Putamen (tissue), 1 donor: ENCODE data around the gene N4BP2.

ENCODE experiments used
- DNase-seq: peaks from one replicate; pipeline ENCODE4 v3.0.0-alpha.2; 2016; ENCODE audit warnings: low spot score

The N4BP2 gene

DNA sequence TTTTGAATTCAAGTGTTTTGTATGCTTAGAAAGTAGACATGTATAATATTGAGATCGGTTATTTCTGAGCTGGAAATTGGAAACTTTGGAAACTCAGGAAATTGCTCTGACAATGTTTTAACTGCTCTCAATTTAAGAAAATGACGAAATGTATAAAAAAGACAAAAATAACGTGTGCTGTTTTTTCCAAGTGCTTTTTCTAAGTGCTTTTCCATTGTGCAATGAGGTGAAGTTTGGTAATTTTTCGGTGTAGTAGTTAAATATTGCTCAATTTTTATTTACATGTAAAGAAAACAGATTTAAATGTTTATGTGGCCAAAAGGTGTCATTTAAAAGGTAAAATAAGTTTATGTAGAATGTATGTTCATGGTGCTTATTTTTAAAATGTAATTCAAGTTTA lies 100.8 kb downstream of the N4BP2 start:
- no peak for DNase-seq

GRCh38 chr4:40160258-40160657 lies 103.6 kb downstream of the N4BP2 start:
- no peak for DNase-seq

- no peak for DNase-seq
Measured at GRCh38 chr4:40164459-40164858, 107.8 kb downstream of the N4BP2 start.

DNA sequence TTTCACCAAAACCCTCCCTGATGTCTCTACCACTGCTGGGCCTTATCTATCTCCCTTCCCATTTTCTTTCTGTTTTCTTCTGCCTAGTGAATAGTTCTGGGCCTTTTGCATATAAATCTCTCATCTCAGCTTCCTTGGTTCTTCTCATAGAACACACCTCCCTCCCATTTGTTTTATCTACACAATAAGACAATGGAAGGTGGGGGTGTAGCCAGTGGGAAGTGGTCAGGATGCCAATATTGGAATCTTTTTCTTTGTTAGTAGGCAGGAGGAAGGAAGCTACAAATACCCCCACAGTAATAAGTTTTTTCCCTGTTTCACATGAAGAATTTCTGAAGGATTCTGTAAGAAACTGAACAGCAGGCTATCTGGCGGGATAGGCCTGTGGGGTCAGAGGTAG lies 109.3 kb downstream of the N4BP2 start:
- DNase-seq = no peak

- no peak for DNase-seq
Measured at GRCh38 chr4:40168070-40168469, 111.4 kb downstream of the N4BP2 start.

DNA sequence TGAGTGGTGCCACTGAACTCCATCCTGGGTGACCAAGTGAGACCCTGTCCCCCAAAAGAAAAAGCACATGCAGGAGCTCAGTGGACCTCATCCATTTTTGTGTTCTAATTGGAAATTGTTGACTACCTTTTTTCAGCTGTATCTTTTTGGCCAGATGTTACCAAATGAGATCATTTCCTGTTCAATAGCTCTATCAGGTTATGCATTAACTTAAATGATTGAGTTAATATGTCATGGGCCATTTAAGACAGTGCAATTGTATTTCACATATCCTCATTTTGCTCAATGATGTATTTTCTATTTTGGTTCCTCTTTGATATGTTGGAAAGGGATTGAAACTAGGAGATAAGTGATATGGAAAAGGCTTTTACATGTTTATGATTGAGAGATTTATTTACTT lies 113.9 kb downstream of the N4BP2 start:
- no peak for DNase-seq

GRCh38 chr4:40173470-40173875 lies 116.8 kb downstream of the N4BP2 start:
- DNase-seq = no peak

GRCh38 chr4:40176602-40177001 lies 120.0 kb downstream of the N4BP2 start:
- no peak for DNase-seq

DNA sequence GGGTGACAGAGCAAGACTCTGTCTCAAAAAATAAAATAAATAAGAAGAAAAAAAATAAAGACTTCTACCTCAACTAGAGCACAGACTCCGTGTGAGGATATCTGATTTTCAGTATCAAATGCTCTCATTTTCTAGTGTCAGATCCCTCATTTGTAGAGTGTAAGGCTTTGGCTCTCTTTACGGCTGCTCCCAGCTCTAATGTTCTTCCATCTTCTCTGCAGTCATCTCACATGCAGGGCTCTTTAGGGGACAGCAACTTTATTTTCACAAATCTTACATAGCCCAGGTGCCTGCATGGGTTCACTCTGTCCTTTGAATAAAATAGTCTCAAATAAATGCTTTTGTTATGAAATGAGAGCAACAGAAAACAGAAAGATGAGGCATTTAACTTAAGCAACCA lies 120.9 kb downstream of the N4BP2 start:
- DNase-seq = no peak

DNA sequence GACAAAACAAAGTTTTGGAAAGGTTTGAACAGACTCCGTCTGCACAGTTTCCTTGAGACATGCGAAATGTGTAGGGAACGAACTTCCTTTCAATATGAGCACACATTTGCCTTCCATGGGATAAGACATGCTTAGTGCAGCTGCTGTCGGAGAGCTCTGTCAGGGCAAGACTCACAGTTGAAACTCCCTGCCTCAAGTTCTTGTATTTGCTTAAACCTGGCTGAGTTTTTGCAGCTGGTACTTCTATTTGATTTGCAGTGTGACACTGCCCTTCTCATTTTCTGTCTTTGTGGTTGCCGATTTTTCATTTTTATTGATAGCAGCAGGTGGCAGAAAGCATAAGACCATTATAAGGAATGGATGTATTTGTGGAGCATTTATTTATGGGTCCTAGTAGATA lies 122.0 kb downstream of the N4BP2 start:
- no peak for DNase-seq

DNA sequence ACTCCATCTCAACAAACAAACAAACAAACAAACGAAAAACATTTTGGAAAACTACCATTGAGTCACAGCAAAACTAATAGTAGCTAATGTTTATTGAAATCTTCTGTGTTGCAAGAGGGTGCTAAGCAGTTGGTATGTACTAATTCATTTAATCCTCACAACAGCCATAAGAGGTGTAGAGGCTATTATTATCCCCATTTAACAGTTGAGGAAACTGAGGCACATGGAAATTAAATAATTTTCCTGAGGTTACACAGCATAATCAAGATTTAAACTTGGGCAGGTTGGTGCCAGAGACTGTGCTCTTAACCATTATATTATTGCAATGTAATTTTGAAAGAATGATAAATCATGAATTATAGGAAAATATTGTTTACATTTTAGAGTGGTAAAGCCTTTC lies 122.7 kb downstream of the N4BP2 start:
- no peak for DNase-seq

DNA sequence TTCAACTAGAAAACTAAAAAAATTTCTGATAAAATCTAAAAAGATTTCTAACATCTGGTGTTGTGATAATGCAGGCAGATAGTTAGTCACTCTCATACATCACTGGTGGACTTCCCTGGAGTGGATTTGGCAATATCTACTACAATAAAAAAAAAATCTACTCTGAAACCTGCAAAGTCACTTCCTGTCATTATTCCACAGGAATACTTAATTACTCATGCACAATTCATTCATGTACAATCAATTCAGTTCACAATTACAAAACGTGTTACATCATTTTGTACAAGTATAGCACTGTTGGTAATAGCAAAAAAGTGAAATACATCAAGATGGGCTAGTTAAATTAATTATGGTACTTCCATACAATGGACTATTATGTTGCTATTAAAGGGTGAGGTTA lies 123.7 kb downstream of the N4BP2 start:
- no peak for DNase-seq

DNA sequence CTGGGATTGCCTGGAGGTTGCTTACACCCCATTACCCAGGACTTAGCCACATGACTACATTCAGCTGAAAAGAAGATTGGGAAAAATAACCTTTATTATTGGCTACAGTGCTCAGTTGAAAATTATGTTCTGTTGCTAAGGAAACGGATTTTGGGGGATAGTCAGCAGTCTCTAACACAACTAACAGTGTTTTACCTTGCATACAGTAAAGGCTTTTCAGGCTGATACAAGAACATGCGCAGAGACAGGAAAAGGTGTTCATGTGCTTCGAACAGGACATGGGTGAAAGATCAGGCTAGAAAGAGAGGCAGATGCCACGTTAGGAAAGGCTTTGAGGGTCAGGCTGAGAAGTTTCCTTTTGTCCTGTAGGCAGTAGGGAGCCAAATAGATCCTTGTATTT lies 125.4 kb downstream of the N4BP2 start:
- no peak for DNase-seq

GRCh38 chr4:40182954-40183353 lies 126.3 kb downstream of the N4BP2 start:
- no peak for DNase-seq

DNA sequence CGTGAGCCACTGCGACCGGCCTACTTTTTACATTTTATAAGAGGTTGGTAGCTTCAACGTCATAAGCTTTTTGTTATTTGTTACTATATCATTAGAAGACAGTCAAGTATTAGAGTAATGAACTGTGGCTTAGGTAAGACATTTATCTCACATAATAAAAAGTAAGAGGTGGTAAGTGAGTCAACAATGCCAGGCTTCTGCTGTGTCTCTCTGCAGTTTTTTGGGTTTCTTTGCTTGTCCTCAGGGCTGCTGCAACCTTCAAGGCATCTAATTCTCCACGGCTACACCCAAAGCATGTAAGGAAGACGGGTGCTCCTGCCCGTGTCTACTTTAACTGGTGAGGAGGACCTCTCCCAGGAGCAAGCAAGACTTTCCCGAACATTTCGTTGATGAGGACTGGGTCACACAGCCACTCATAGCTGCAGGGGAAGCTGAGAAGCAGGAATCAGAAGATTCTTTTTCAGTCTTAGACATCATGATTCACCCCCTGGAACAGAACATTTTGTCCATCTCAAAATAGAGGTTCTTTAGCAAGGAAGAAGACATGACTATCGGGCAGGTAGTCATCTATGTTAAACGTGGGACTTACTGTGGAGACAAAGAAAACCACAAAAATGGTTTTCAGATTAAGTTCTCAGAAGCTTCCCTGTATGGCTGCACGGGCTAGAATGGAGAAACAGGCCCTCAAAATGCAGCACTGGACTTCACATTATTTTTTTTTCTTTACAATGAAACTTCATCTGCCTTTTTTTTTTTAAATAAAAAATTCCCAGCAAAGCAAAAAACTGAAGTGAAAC lies 127.2 kb downstream of the N4BP2 start:
- DNase-seq = no peak

- no peak for DNase-seq
Measured at GRCh38 chr4:40185830-40186664, 129.4 kb downstream of the N4BP2 start.

GRCh38 chr4:40186665-40187014 lies 130.0 kb downstream of the N4BP2 start:
- DNase-seq = no peak

- no peak for DNase-seq
Measured at GRCh38 chr4:40187386-40187906, 130.8 kb downstream of the N4BP2 start.

DNA sequence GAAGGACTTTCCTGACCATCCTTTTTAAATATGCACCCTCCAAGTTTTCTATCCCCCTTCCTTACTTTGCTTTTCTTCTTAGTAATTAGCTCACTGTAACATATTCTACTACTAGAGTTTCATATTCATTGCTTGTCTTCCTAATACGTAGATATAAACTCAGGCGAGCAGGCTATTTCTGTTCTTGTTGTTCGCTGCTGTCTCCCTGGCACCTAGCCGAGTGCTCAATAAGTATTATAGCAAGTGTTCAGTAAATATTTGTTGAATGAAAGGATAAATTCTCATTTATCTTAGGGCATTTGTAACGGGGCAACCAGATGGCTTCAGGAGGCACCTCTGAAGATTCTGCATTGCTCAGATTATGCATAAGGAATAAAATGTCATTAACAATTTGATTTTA lies 133.4 kb downstream of the N4BP2 start:
- DNase-seq = no peak

- no peak for DNase-seq
Measured at GRCh38 chr4:40190465-40190864, 133.8 kb downstream of the N4BP2 start.

GRCh38 chr4:40190880-40191815 lies 134.5 kb downstream of the N4BP2 start:
- DNase-seq = no peak
